ENCODE results near the gene CCNJ. TPM values are rescaled to one million over a fixed set of nuclear protein-coding genes. Genes with fewer than 3 reads are reported as not detected.

The CCNJ gene
- total RNA-seq, 1 experiment from 2014 or later: 36.8 TPM

DNA sequence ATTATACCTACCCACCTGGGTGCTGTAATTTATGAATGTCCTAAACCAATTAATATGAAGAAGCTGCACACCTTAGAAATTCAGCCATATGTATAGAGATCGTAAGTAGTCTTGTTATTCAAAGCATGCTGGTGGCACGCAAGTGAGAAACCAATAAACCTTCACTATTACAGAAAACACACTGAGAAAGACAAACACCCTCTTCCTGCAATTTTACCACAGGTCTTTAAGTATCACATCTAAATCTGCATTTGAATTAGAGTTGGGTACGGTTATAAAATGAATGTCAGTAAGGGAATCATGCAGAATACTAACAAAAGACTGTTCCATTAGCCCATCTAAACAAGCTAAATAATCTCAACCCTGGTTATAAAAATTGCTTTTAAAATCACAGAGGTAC is 33.8 kb downstream of the CCNJ start:
- no peak overlapping the region for H2BK12ac ChIP-seq (ENCODE audit: insufficient read length, low read depth, low read length)
- no peaks in the 10 kb centered on the region; a peak in 1 of 7 replicates for H3K36me3 Mint-ChIP-seq (ENCODE audit: insufficient read depth in 1 of 3, low read depth in 3 of 3)
- WGBS (ENCODE audit: extremely low coverage, insufficient read length, low lambda C conversion rate): no CpG with 5 or more reads among the region's 3 CpGs

More for the DNA sequence above, 33.8 kb downstream of the CCNJ start:
- H3K4me1 Mint-ChIP-seq: peaks cover 15 to 21% of the 10 kb centered on the region in 2 experiments
- Histone ChIP-seq H3K56ac (ENCODE audit: insufficient read length, low read depth, low read length) (no peak overlapping the region), H3K79me1 (ENCODE audit: insufficient read depth, low read depth, low read length, poor library complexity, severe bottlenecking) (no peaks in the 10 kb centered on the region), H4K8ac (replicated peaks; ENCODE audit: insufficient read length, low read depth, low read length) (no peak overlapping the region), H4K91ac (ENCODE audit: insufficient read length, low read depth, low read length) (no peak overlapping the region), H2AFZ (ENCODE audit: low read length) (no peak overlapping the region), H2AK5ac (ENCODE audit: insufficient read length, low read length) (no peak overlapping the region), H3K9ac (ENCODE audit: extremely low read depth, insufficient read length, low read length) (no peak overlapping the region), H3K23ac (ENCODE audit: insufficient read length, low read depth, low read length) (no peak overlapping the region), H3K9me3 (ENCODE audit: control insufficient read depth, low read depth, low read length) (no peaks in the 10 kb centered on the region), H3K18ac (ENCODE audit: insufficient read length, low read depth, low read length) (no peak overlapping the region), H2BK120ac (ENCODE audit: low read depth, low read length, poor library complexity, severe bottlenecking) (no peak overlapping the region), H3K27me3 (ENCODE audit: insufficient read depth, low read length) (no peaks in the 10 kb centered on the region), H3K27ac (ENCODE audit: insufficient read length, low read depth, low read length) (no peak overlapping the region), H3K79me2 (ENCODE audit: insufficient read depth, low read length) (no peaks in the 10 kb centered on the region), H3T11ph (ENCODE audit: low read length) (no peak overlapping the region), H2BK5ac (ENCODE audit: insufficient read length, low read length) (no peak overlapping the region), H3K23me2 (ENCODE audit: insufficient read length, low read depth, low read length, poor library complexity, severe bottlenecking) (no peaks in the 10 kb centered on the region), H3K4me2 (ENCODE audit: insufficient read depth, insufficient read length, low read length) (no peak overlapping the region), H2BK15ac (ENCODE audit: low read depth, low read length) (no peak overlapping the region), H4K20me1 (ENCODE audit: control insufficient read depth, insufficient read depth, insufficient read length) (no peaks in the 10 kb centered on the region), H4K5ac (ENCODE audit: insufficient read length, low read depth, low read length) (no peak overlapping the region), H3K4me1 (ENCODE audit: insufficient read depth, low read length) (no peaks in the 10 kb centered on the region), H2BK20ac (ENCODE audit: low read depth, low read length, poor library complexity, severe bottlenecking) (no peak overlapping the region), H3K14ac (ENCODE audit: insufficient read depth, low read length) (no peak overlapping the region), H3K4ac (ENCODE audit: low read depth, low read length) (no peak overlapping the region)
- no peaks in the 10 kb centered on the region; the same call in 1 of the 2 replicates for H3K27me3 Mint-ChIP-seq (ENCODE audit: low read depth)
- H3K27ac Mint-ChIP-seq: no peak overlapping the region
- no peak for DNase-seq
- TF ChIP-seq, protein P1, sequence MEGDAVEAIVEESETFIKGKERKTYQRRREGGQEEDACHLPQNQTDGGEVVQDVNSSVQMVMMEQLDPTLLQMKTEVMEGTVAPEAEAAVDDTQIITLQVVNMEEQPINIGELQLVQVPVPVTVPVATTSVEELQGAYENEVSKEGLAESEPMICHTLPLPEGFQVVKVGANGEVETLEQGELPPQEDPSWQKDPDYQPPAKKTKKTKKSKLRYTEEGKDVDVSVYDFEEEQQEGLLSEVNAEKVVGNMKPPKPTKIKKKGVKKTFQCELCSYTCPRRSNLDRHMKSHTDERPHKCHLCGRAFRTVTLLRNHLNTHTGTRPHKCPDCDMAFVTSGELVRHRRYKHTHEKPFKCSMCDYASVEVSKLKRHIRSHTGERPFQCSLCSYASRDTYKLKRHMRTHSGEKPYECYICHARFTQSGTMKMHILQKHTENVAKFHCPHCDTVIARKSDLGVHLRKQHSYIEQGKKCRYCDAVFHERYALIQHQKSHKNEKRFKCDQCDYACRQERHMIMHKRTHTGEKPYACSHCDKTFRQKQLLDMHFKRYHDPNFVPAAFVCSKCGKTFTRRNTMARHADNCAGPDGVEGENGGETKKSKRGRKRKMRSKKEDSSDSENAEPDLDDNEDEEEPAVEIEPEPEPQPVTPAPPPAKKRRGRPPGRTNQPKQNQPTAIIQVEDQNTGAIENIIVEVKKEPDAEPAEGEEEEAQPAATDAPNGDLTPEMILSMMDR (conservative IDR thresholded peaks at IDR 0.05): no peak
- H3K9me3 Mint-ChIP-seq: no peaks in the 10 kb centered on the region; a peak in 1 of 5 replicates
- no peak overlapping the region for H3K4me3 Mint-ChIP-seq

Measured in H9 (cell line).